ENCODE measurements around the gene TLE6. TPM values are rescaled to one million over a fixed set of nuclear protein-coding genes. Genes with fewer than 3 reads are reported as not detected.

TLE6 gene
- total and polyA plus RNA-seq, 2 donors from 2014 or later, result 3.7 to 5.2 TPM

GRCh38 chr19:2984215-2984528, 6.8 kb downstream of the TLE6 start:
- FAIRE-seq, result no peak
- H3K27me3 ChIP-seq (ENCODE audit: control insufficient read depth, insufficient read depth, low read length), result no peaks in the 10 kb centered on the region
- H3K9me3 ChIP-seq (ENCODE audit: control insufficient read depth in 2 of 3, insufficient read depth in 1 of 3, low read length in 3 of 3), result no peaks in the 10 kb centered on the region
- peak overlapping the region in 2 of 3 donors; percentile 24 to 37 for H3K4me3 ChIP-seq (ENCODE audit: low read length in 3 of 3)
- intact Hi-C loops (cut with DNase I), result no loop called here
- DNase-seq, result no peak
- TF ChIP-seq CTCF (IDR thresholded peaks at IDR 0.05; ENCODE audit: borderline replicate concordance, extremely low read depth, insufficient read depth), result no peak
- peak overlapping the region; percentile 2 to 93 for H3K27ac ChIP-seq (ENCODE audit: low read depth in 2 of 2, low read length in 2 of 2)
- no peaks in the 10 kb centered on the region for H3K36me3 ChIP-seq (ENCODE audit: control insufficient read depth in 2 of 3, insufficient read depth in 3 of 3, low read length in 3 of 3)
- H3K4me1 ChIP-seq (ENCODE audit: control insufficient read depth in 2 of 3, insufficient read depth in 2 of 3, low read depth in 1 of 3, low read length in 3 of 3), result peaks cover 0 to 18% (median 12%) of the 10 kb centered on the region in 3 donors
- H3K9ac ChIP-seq (ENCODE audit: low read length in 3 of 3), result peak overlapping the region in 1 of 3 donors; percentile 40

GRCh38 chr19:2986951-2987524, 9.7 kb downstream of the TLE6 start:
- intact Hi-C loops (cut with DNase I), result no loop called here
- no peaks in the 10 kb centered on the region for H3K36me3 ChIP-seq (ENCODE audit: control insufficient read depth in 2 of 3, insufficient read depth in 3 of 3, low read length in 3 of 3)
- no peak overlapping the region for H3K9ac ChIP-seq (ENCODE audit: low read length in 3 of 3)
- no peaks in the 10 kb centered on the region for H3K9me3 ChIP-seq (ENCODE audit: control insufficient read depth in 2 of 3, insufficient read depth in 1 of 3, low read length in 3 of 3)
- DNase-seq (peak in 4 of 5 donors; percentile 87 to 94 (median 92)), FAIRE-seq (no peak)
- H3K4me3 ChIP-seq (ENCODE audit: low read length in 3 of 3), result no peak overlapping the region
- no peaks in the 10 kb centered on the region for H3K27me3 ChIP-seq (ENCODE audit: control insufficient read depth, insufficient read depth, low read length)
- no peak for TF ChIP-seq CTCF (IDR thresholded peaks at IDR 0.05; ENCODE audit: borderline replicate concordance, extremely low read depth, insufficient read depth)
- peaks cover 0 to 18% (median 12%) of the 10 kb centered on the region in 3 donors for H3K4me1 ChIP-seq (ENCODE audit: control insufficient read depth in 2 of 3, insufficient read depth in 2 of 3, low read depth in 1 of 3, low read length in 3 of 3)
- H3K27ac ChIP-seq (ENCODE audit: low read depth in 2 of 2, low read length in 2 of 2), result no peak overlapping the region

GRCh38 chr19:2987797-2988196, 10.4 kb downstream of the TLE6 start:
- TF ChIP-seq CTCF (IDR thresholded peaks at IDR 0.05; ENCODE audit: borderline replicate concordance, extremely low read depth, insufficient read depth), result no peak
- DNase-seq (peak in 1 of 5 donors; percentile 55), FAIRE-seq (no peak)
- Histone ChIP-seq H3K4me1 (ENCODE audit: control insufficient read depth in 2 of 3, insufficient read depth in 2 of 3, low read depth in 1 of 3, low read length in 3 of 3) (peaks cover 0 to 15% (median 8%) of the 10 kb centered on the region in 3 donors), H3K27ac (ENCODE audit: low read depth in 2 of 2, low read length in 2 of 2) (no peak overlapping the region), H3K9ac (ENCODE audit: low read length in 3 of 3) (no peak overlapping the region), H3K4me3 (ENCODE audit: low read length in 3 of 3) (no peak overlapping the region), H3K36me3 (ENCODE audit: control insufficient read depth in 2 of 3, insufficient read depth in 3 of 3, low read length in 3 of 3) (no peaks in the 10 kb centered on the region), H3K27me3 (ENCODE audit: control insufficient read depth, insufficient read depth, low read length) (no peaks in the 10 kb centered on the region), H3K9me3 (ENCODE audit: control insufficient read depth in 2 of 3, insufficient read depth in 1 of 3, low read length in 3 of 3) (no peaks in the 10 kb centered on the region)
- intact Hi-C loops (cut with DNase I), result no loop called here

GRCh38 chr19:2988568-2988967, 11.2 kb downstream of the TLE6 start:
- intact Hi-C loops (cut with DNase I), result no loop called here
- no peak for FAIRE-seq
- DNase-seq, result no peak
- H3K27ac ChIP-seq (ENCODE audit: low read depth in 2 of 2, low read length in 2 of 2), result no peak overlapping the region
- no peak for TF ChIP-seq CTCF (IDR thresholded peaks at IDR 0.05; ENCODE audit: borderline replicate concordance, extremely low read depth, insufficient read depth)
- no peaks in the 10 kb centered on the region for H3K36me3 ChIP-seq (ENCODE audit: control insufficient read depth in 2 of 3, insufficient read depth in 3 of 3, low read length in 3 of 3)
- no peaks in the 10 kb centered on the region for H3K27me3 ChIP-seq (ENCODE audit: control insufficient read depth, insufficient read depth, low read length)
- H3K4me3 ChIP-seq (ENCODE audit: low read length in 3 of 3), result no peak overlapping the region
- peaks cover 0 to 7% (median 2%) of the 10 kb centered on the region in 3 donors for H3K4me1 ChIP-seq (ENCODE audit: control insufficient read depth in 2 of 3, insufficient read depth in 2 of 3, low read depth in 1 of 3, low read length in 3 of 3)
- no peak overlapping the region for H3K9ac ChIP-seq (ENCODE audit: low read length in 3 of 3)
- H3K9me3 ChIP-seq (ENCODE audit: control insufficient read depth in 2 of 3, insufficient read depth in 1 of 3, low read length in 3 of 3), result no peaks in the 10 kb centered on the region
